ENCODE data around the gene PANK1. TPM values are rescaled to one million over a fixed set of nuclear protein-coding genes. Genes with fewer than 3 reads are reported as not detected.

The PANK1 gene
- total RNA-seq, 1 experiment from 2014 or later: 8.6 TPM

DNA sequence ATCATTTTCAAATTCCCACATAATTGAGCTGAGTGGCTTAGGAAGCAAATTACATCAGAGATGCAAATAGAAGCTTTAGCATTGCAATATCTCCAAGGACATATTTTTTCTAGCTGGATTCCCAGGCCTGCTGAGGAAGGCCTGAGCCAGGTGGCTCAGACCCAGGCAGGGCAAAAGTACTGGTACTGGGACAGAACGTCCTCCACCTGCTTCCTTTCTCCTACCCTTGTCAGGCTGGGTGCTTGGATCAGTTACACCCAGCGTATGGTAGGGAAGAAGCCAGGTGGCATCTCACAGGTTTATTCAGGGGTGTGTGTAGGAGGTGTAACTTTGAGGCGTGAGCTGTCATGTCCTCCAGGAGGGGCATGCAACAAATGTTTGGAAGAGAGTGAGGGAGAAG, 3.0 kb upstream of the PANK1 start:
- Mint-ChIP-seq H3K9me3 (ENCODE audit: low read depth, unreplicated experiment) (peaks cover 2% of the 10 kb centered on the region), H3K27ac (ENCODE audit: unreplicated experiment) (no peak overlapping the region), H3K36me3 (ENCODE audit: insufficient read depth, unreplicated experiment) (no peaks in the 10 kb centered on the region), H3K4me1 (ENCODE audit: low read depth, unreplicated experiment) (peaks cover 29% of the 10 kb centered on the region), H3K27me3 (ENCODE audit: unreplicated experiment) (no peaks in the 10 kb centered on the region), H3K4me3 (ENCODE audit: low read depth, unreplicated experiment) (no peak overlapping the region)
- TF ChIP-seq CTCF (IDR thresholded peaks at IDR 0.05; ENCODE audit: unreplicated experiment): no peak
- intact Hi-C loops (cut with micrococcal nuclease; ENCODE audit: unreplicated experiment): no loop called here
- CTCF ChIA-PET: no interaction called here
- DNase-seq: no peak
- BruUV-seq (replicated peaks): no TSS peak

DNA sequence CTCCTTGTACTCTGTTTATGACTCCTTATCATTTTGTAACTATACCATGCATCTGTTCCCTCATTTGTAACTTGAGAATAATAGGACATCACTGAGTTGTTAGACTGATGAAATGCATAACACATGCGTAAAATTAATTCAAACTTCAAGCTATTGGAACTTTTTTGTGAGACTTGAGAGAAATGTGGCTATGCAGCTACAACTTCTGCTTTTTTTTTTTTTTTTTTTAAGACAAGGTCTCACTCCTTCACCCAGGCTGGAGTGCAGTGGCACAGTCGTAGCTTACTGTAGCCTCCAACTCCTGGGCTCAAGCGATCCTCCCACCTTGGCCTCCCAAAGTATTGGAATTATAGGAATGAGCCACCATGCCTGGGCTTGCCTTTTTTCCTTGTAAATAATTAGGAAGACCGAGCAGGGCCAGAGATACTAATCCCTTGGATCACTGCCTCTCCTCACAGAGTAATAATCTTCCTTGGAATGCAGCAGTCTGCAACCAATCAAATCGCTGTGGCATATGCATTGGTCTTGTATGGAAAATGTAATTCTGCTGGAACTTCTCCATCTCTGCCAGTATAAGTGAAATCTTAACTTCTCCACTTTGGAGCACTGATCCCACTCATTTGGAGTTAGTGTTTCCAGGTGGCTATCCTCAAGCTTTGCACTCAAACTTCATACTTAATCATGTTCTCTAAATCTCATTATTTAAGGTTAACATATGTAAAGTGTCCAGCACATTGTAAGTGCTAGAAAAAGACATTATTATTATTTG, 2.0 kb upstream of the PANK1 start:
- no peak for TF ChIP-seq CTCF (IDR thresholded peaks at IDR 0.05; ENCODE audit: unreplicated experiment)
- DNase-seq: no peak
- CTCF ChIA-PET: no interaction called here
- H3K4me3 Mint-ChIP-seq (ENCODE audit: low read depth, unreplicated experiment): no peak overlapping the region
- intact Hi-C loops (cut with micrococcal nuclease; ENCODE audit: unreplicated experiment): no loop called here
- no TSS peak for BruUV-seq (replicated peaks)
- peaks cover 2% of the 10 kb centered on the region for H3K9me3 Mint-ChIP-seq (ENCODE audit: low read depth, unreplicated experiment)
- no peak overlapping the region for H3K27ac Mint-ChIP-seq (ENCODE audit: unreplicated experiment)
- H3K4me1 Mint-ChIP-seq (ENCODE audit: low read depth, unreplicated experiment): peaks cover 19% of the 10 kb centered on the region
- no peaks in the 10 kb centered on the region for H3K27me3 Mint-ChIP-seq (ENCODE audit: unreplicated experiment)
- no peaks in the 10 kb centered on the region for H3K36me3 Mint-ChIP-seq (ENCODE audit: insufficient read depth, unreplicated experiment)

- Mint-ChIP-seq H3K4me1 (ENCODE audit: low read depth, unreplicated experiment) (peaks cover 19% of the 10 kb centered on the region), H3K27me3 (ENCODE audit: unreplicated experiment) (no peaks in the 10 kb centered on the region), H3K27ac (ENCODE audit: unreplicated experiment) (peak overlapping the region; percentile 45), H3K36me3 (ENCODE audit: insufficient read depth, unreplicated experiment) (no peaks in the 10 kb centered on the region), H3K9me3 (ENCODE audit: low read depth, unreplicated experiment) (peaks cover 2% of the 10 kb centered on the region), H3K4me3 (ENCODE audit: low read depth, unreplicated experiment) (no peak overlapping the region)
- no TSS peak for BruUV-seq (replicated peaks)
- no peak for DNase-seq
- intact Hi-C loops (cut with micrococcal nuclease; ENCODE audit: unreplicated experiment): loop anchor here (2.0 kb wide), 1 partner anchor 55 kb away; the partner anchor contains the start of gene KIF20B
- TF ChIP-seq CTCF (IDR thresholded peaks at IDR 0.05; ENCODE audit: unreplicated experiment): no peak
- CTCF ChIA-PET: no interaction called here
These were observed 715 bp upstream of the PANK1 start for GRCh38 chr10:89645742-89646172.

- no peak for TF ChIP-seq CTCF (IDR thresholded peaks at IDR 0.05; ENCODE audit: unreplicated experiment)
- peaks cover 19% of the 10 kb centered on the region for H3K4me1 Mint-ChIP-seq (ENCODE audit: low read depth, unreplicated experiment)
- no TSS peak for BruUV-seq (replicated peaks)
- intact Hi-C loops (cut with micrococcal nuclease; ENCODE audit: unreplicated experiment): loop anchor here (2.0 to 5.0 kb wide), 2 partner anchors 56 to 217 kb away; partner anchors contain the start of gene KIF20B
- H3K9me3 Mint-ChIP-seq (ENCODE audit: low read depth, unreplicated experiment): peaks cover 2% of the 10 kb centered on the region
- H3K27me3 Mint-ChIP-seq (ENCODE audit: unreplicated experiment): no peaks in the 10 kb centered on the region
- no peak for DNase-seq
- CTCF ChIA-PET: interaction anchor here (1.8 kb wide), 1 partner anchor 57 kb away, joined by 6 read pairs; the partner anchor contains the start of gene KIF20B
- H3K36me3 Mint-ChIP-seq (ENCODE audit: insufficient read depth, unreplicated experiment): no peaks in the 10 kb centered on the region
- H3K27ac Mint-ChIP-seq (ENCODE audit: unreplicated experiment): no peak overlapping the region
- H3K4me3 Mint-ChIP-seq (ENCODE audit: low read depth, unreplicated experiment): no peak overlapping the region
These were observed 413 bp downstream of the PANK1 start for GRCh38 chr10:89644691-89644966.

Measured in Calu3 (cell line).